H9 (cell line): ENCODE results near the gene CLECL1. TPM values are rescaled to one million over a fixed set of nuclear protein-coding genes. Genes with fewer than 3 reads are reported as not detected.

Experiments used
- DNase-seq: peaks from one replicate; pipeline ENCODE4 v3.0.0-alpha.2; 2017
- H2AFZ ChIP-seq: one replicate; pipeline ENCODE4 v1.6.1; 2013; ENCODE audit warnings: mild to moderate bottlenecking, low read length, control low read depth, moderate library complexity
- H2AK5ac ChIP-seq: 2 replicates; pipeline ENCODE4 v1.6.1; 2013; ENCODE audit warnings: low read length, control low read depth, mixed read lengths; ENCODE audit not compliant: insufficient read length
- H2BK120ac ChIP-seq: one replicate; pipeline ENCODE4 v1.6.1; 2013; ENCODE audit warnings: low read depth, mild to moderate bottlenecking, low read length, control low read depth, inconsistent platforms; ENCODE audit not compliant: poor library complexity, severe bottlenecking
- H2BK12ac ChIP-seq: 2 replicates; pipeline ENCODE4 v1.6.1; 2013; ENCODE audit warnings: low read length, control low read depth, mixed read lengths, low read depth; ENCODE audit not compliant: insufficient read length
- H2BK15ac ChIP-seq: 2 replicates; pipeline ENCODE4 v1.6.1; 2013; ENCODE audit warnings: low read depth, low read length, control low read depth
- H2BK20ac ChIP-seq: one replicate; pipeline ENCODE4 v1.6.1; 2013; ENCODE audit warnings: low read depth, mild to moderate bottlenecking, low read length, control low read depth, inconsistent platforms; ENCODE audit not compliant: poor library complexity, severe bottlenecking
- H2BK5ac ChIP-seq: 2 replicates; pipeline ENCODE4 v1.6.1; 2013; ENCODE audit warnings: low read length, control low read depth, mixed read lengths; ENCODE audit not compliant: insufficient read length
- H3K14ac ChIP-seq: 2 replicates; pipeline ENCODE4 v1.6.1; 2013; ENCODE audit warnings: low read length, control low read depth; ENCODE audit not compliant: insufficient read depth
- H3K18ac ChIP-seq: 2 replicates; pipeline ENCODE4 v1.6.1; 2013; ENCODE audit warnings: low read depth, mild to moderate bottlenecking, mixed read lengths, low read length, control low read depth; ENCODE audit not compliant: insufficient read length
- H3K23ac ChIP-seq: 2 replicates; pipeline ENCODE4 v1.6.1; 2013; ENCODE audit warnings: low read length, control low read depth, mixed read lengths, low read depth; ENCODE audit not compliant: insufficient read length
- H3K23me2 ChIP-seq: 2 replicates; pipeline ENCODE4 v1.6.1; 2013; ENCODE audit warnings: low read depth, mild to moderate bottlenecking, mixed read lengths, low read length, control low read depth; ENCODE audit not compliant: insufficient read length, poor library complexity, severe bottlenecking
- H3K27ac ChIP-seq: 2 replicates; pipeline ENCODE4 v1.5.1; 2013; ENCODE audit warnings: low read length, control low read depth, mixed read lengths, low read depth; ENCODE audit not compliant: insufficient read length
- H3K27me3 ChIP-seq: 2 replicates; pipeline ENCODE4 v1.6.1; 2013; ENCODE audit warnings: low read length, control low read depth, inconsistent platforms; ENCODE audit not compliant: insufficient read depth
- H3K4ac ChIP-seq: 2 replicates; pipeline ENCODE4 v1.6.1; 2013; ENCODE audit warnings: low read depth, mild to moderate bottlenecking, control low read depth, inconsistent platforms, low read length, moderate library complexity
- H3K4me1 ChIP-seq: 2 replicates; pipeline ENCODE4 v1.6.1; 2013; ENCODE audit warnings: low read length, control low read depth, inconsistent platforms; ENCODE audit not compliant: insufficient read depth
- H3K4me2 ChIP-seq: 2 replicates; pipeline ENCODE4 v1.6.1; 2013; ENCODE audit warnings: low read length, control low read depth, mixed read lengths; ENCODE audit not compliant: insufficient read length, insufficient read depth
- H3K56ac ChIP-seq: 2 replicates; pipeline ENCODE4 v1.6.1; 2013; ENCODE audit warnings: low read depth, mild to moderate bottlenecking, mixed read lengths, low read length, control low read depth; ENCODE audit not compliant: insufficient read length
- H3K79me1 ChIP-seq: 2 replicates; pipeline ENCODE4 v1.6.1; 2013; ENCODE audit warnings: low read depth, mild to moderate bottlenecking, moderate library complexity, low read length, control low read depth, inconsistent platforms; ENCODE audit not compliant: insufficient read depth, poor library complexity, severe bottlenecking
- H3K79me2 ChIP-seq: 2 replicates; pipeline ENCODE4 v1.6.1; 2013; ENCODE audit warnings: low read length, control low read depth, inconsistent platforms; ENCODE audit not compliant: insufficient read depth
- H3K9ac ChIP-seq: 2 replicates; pipeline ENCODE4 v1.6.1; 2013; ENCODE audit warnings: low read length, control low read depth, mixed read lengths; ENCODE audit not compliant: insufficient read length; ENCODE audit errors: extremely low read depth
- H3K9me3 ChIP-seq: one replicate; pipeline ENCODE4 v1.6.1; 2013; ENCODE audit warnings: low read depth, low read length, inconsistent platforms; ENCODE audit not compliant: control insufficient read depth
- H3T11ph ChIP-seq: one replicate; pipeline ENCODE4 v1.6.1; 2013; ENCODE audit warnings: mild to moderate bottlenecking, low read length, control low read depth, inconsistent platforms
- H4K20me1 ChIP-seq: one replicate; pipeline ENCODE4 v1.6.1; 2013; ENCODE audit not compliant: control insufficient read depth, insufficient read length, insufficient read depth
- H4K5ac ChIP-seq: 2 replicates; pipeline ENCODE4 v1.6.1; 2013; ENCODE audit warnings: low read depth, mild to moderate bottlenecking, mixed read lengths, low read length, control low read depth; ENCODE audit not compliant: insufficient read length
- H4K8ac ChIP-seq: replicated peaks from 2 replicates; pipeline ENCODE4 v1.6.1; 2013; ENCODE audit warnings: low read length, control low read depth, mixed read lengths, low read depth; ENCODE audit not compliant: insufficient read length
- H4K91ac ChIP-seq: 2 replicates; pipeline ENCODE4 v1.6.1; 2013; ENCODE audit warnings: low read depth, mild to moderate bottlenecking, moderate library complexity, mixed read lengths, low read length, control low read depth; ENCODE audit not compliant: insufficient read length
- H3K27ac Mint-ChIP-seq, 3 experiments: 2 replicates in 2 of 3; 3 replicates in 1 of 3; pipeline ENCODE4 v1.8.0; 2020 to 2021; ENCODE audit warnings: mixed read lengths in 3 of 3, mild to moderate bottlenecking in 1 of 3, moderate library complexity in 1 of 3
- H3K27me3 Mint-ChIP-seq: 2 replicates; pipeline ENCODE4 v1.8.0; 2021; ENCODE audit warnings: low read depth, mild to moderate bottlenecking, moderate library complexity, mixed read lengths
- H3K36me3 Mint-ChIP-seq, 3 experiments: 2 replicates in 2 of 3; 3 replicates in 1 of 3; pipeline ENCODE4 v1.8.0; 2020 to 2021; ENCODE audit warnings: low read depth in 3 of 3, mixed read lengths in 3 of 3; ENCODE audit not compliant: insufficient read depth in 1 of 3
- H3K4me1 Mint-ChIP-seq, 2 experiments: 2 replicates each; pipeline ENCODE4 v1.8.0; 2020; ENCODE audit warnings: mixed read lengths in 2 of 2
- H3K4me3 Mint-ChIP-seq, 2 experiments: 2 replicates in 1 of 2; 3 replicates in 1 of 2; pipeline ENCODE4 v1.8.0; 2020 to 2021; ENCODE audit warnings: mild to moderate bottlenecking in 2 of 2, mixed read lengths in 2 of 2, moderate library complexity in 1 of 2
- H3K9me3 Mint-ChIP-seq, 2 experiments: 2 replicates in 1 of 2; 3 replicates in 1 of 2; pipeline ENCODE4 v1.8.0; 2020; ENCODE audit warnings: mild to moderate bottlenecking in 2 of 2, mixed read lengths in 2 of 2, moderate library complexity in 1 of 2
- CTCF ChIP-seq: fragments of 200-600 bp; sonication (generic); conservative IDR thresholded peaks from 3 replicates; pipeline ENCODE4 v1.8.0; 2021; ENCODE audit warnings: antibody characterized with exemption, mild to moderate bottlenecking
- WGBS: extraction: QIAGEN DNeasy Blood & Tissue Kit; methylation state at CpG from one replicate; pipeline ENCODE4 v1.1.7; 2013; ENCODE audit warnings: missing lambda C conversion rate, low lambda C conversion rate, mixed read lengths; ENCODE audit not compliant: insufficient read length; ENCODE audit errors: extremely low coverage; 5-methylcytosine and 5-hydroxymethylcytosine counted together
- total RNA-seq: library from RNA; stranded (reverse); gene quantifications from 2 replicates; pipeline ENCODE4 v1.2.1, GENCODE V29; 2021

Gene CLECL1
- total RNA-seq, 1 experiment from 2014 or later, result not detected

GRCh38 chr12:9754099-9754927 is 21.4 kb upstream of the CLECL1 start:
- H3K4me3 Mint-ChIP-seq, result no peak overlapping the region
- Histone ChIP-seq H3K14ac (no peak overlapping the region), H3K18ac (no peak overlapping the region), H3K4me2 (no peak overlapping the region), H4K20me1 (no peaks in the 10 kb centered on the region), H3K4me1 (no peaks in the 10 kb centered on the region), H2BK12ac (no peak overlapping the region), H2AK5ac (no peak overlapping the region), H4K8ac (no peak overlapping the region), H2BK15ac (no peak overlapping the region), H4K91ac (no peak overlapping the region), H3K4ac (no peak overlapping the region), H4K5ac (no peak overlapping the region), H3K23ac (no peak overlapping the region), H3K79me2 (no peaks in the 10 kb centered on the region), H3K9me3 (no peaks in the 10 kb centered on the region), H3K56ac (no peak overlapping the region), H3K23me2 (no peaks in the 10 kb centered on the region), H3K27me3 (no peaks in the 10 kb centered on the region), H2BK20ac (no peak overlapping the region), H2BK5ac (no peak overlapping the region), H3T11ph (no peak overlapping the region), H3K27ac (no peak overlapping the region), H2BK120ac (no peak overlapping the region), H3K79me1 (no peaks in the 10 kb centered on the region), H3K9ac (no peak overlapping the region), H2AFZ (no peak overlapping the region)
- no peak for DNase-seq
- no peaks in the 10 kb centered on the region for H3K9me3 Mint-ChIP-seq
- H3K36me3 Mint-ChIP-seq, result no peaks in the 10 kb centered on the region
- no peak overlapping the region for H3K27ac Mint-ChIP-seq
- H3K4me1 Mint-ChIP-seq, result peaks cover 15 to 25% of the 10 kb centered on the region in 2 experiments
- H3K27me3 Mint-ChIP-seq, result no peaks in the 10 kb centered on the region
- WGBS, result 100% methylated on average over 1 of the region's 3 CpGs
- no peak for TF ChIP-seq CTCF
